Measurements from ENCODE around the gene ARHGAP11A.
A peak's percentile ranks its signal among the peaks of the same experiment; 100 is the strongest.

Gene ARHGAP11A

DNA sequence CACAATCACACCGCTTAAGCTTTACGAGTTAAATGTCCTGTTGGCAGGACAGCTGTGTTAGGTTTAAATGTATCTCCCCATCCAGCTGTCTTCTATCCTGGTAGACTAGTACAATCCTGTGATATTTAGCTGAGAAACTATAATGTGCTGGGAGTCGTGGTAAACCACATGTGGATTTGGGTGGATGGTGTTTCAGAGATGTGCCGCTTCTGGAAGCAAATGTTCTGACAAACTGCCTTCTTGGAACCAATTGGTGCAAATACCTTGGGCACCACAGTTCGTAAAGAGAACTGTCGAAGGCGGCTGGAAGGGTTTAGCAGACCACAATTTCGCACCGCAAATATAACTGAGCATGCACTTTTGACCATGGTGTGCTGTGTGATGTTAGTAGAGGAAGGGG is 41.2 kb downstream of the ARHGAP11A start:
- no peak overlapping the region for H3K27ac ChIP-seq (ENCODE audit: low read length)
- H3K9ac ChIP-seq (ENCODE audit: low read depth, low read length): no peak overlapping the region
- no peak overlapping the region for H3K4me2 ChIP-seq (ENCODE audit: insufficient read depth, low read length)
- H3K4me3 ChIP-seq (ENCODE audit: low read depth in 1 of 2, low read length in 2 of 2): no peak overlapping the region
- ATAC-seq (ENCODE audit: insufficient read depth, low read depth) (peak; percentile 45), DNase-seq (no peak)
- H3K9me3 ChIP-seq (ENCODE audit: insufficient read depth, low read length, severe bottlenecking): no peaks in the 10 kb centered on the region
- TF ChIP-seq, protein P1, sequence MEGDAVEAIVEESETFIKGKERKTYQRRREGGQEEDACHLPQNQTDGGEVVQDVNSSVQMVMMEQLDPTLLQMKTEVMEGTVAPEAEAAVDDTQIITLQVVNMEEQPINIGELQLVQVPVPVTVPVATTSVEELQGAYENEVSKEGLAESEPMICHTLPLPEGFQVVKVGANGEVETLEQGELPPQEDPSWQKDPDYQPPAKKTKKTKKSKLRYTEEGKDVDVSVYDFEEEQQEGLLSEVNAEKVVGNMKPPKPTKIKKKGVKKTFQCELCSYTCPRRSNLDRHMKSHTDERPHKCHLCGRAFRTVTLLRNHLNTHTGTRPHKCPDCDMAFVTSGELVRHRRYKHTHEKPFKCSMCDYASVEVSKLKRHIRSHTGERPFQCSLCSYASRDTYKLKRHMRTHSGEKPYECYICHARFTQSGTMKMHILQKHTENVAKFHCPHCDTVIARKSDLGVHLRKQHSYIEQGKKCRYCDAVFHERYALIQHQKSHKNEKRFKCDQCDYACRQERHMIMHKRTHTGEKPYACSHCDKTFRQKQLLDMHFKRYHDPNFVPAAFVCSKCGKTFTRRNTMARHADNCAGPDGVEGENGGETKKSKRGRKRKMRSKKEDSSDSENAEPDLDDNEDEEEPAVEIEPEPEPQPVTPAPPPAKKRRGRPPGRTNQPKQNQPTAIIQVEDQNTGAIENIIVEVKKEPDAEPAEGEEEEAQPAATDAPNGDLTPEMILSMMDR (IDR thresholded peaks at IDR 0.05; ENCODE audit: borderline replicate concordance, extremely low read depth, low read length, poor library complexity, severe bottlenecking): no peak
- TF ChIP-seq EZH2 (IDR thresholded peaks at IDR 0.05; ENCODE audit: borderline replicate concordance, low read depth, low read length, severe bottlenecking): no peak
- no peaks in the 10 kb centered on the region for H3K79me2 ChIP-seq (ENCODE audit: insufficient read depth, low read length)
- H2AFZ ChIP-seq (ENCODE audit: low read depth, low read length): no peak overlapping the region
- peaks cover 2% of the 10 kb centered on the region; the same call in 1 of the 2 replicates for H3K4me1 ChIP-seq (ENCODE audit: insufficient read depth, low read length)
- H3K36me3 ChIP-seq (ENCODE audit: insufficient read depth, low read length): peaks cover 5% of the 10 kb centered on the region; the same call in 1 of the 2 replicates
- no peaks in the 10 kb centered on the region for H4K20me1 ChIP-seq (ENCODE audit: insufficient read depth, low read length)
- no peaks in the 10 kb centered on the region for H3K27me3 ChIP-seq (ENCODE audit: insufficient read depth, low read length, poor library complexity)

DNA sequence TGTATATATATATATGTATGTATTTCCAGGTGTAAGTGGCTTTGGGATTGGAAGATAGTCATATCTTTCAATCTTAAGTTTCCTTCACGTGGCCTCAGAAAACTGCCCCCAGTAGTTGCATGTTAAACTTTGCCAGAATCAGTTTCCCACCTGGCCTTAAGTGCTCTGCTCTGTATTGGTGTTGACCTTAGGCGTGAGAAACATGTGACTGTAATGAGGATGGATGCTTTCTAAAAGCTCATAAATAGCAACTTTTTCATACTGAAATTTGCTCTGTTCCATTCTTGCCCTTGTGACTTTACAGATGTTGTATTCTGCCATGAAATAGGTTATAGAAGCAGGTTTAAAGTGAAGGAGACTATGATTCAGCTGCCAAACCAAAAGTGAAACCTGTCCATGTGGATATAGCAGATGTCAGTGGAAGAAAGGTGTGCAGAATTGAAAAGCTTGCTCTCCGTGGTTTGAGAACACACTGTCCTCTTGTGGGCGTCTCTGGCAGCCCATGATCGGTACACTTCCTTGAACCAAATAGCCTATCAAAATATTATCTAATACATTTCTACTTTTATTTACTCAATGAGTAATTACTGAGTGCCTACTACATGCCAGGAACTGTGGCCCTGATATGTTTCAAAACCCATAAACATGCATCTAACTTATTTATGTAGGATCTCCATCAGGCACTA is 42.0 kb downstream of the ARHGAP11A start:
- peak; percentile 70; the same call in 2 of the 3 replicates for ATAC-seq (ENCODE audit: insufficient read depth, low read depth)
- DNase-seq: no peak
- H3K4me3 ChIP-seq (ENCODE audit: low read depth in 1 of 2, low read length in 2 of 2): no peak overlapping the region
- H3K27ac ChIP-seq (ENCODE audit: low read length): no peak overlapping the region
- no peaks in the 10 kb centered on the region for H4K20me1 ChIP-seq (ENCODE audit: insufficient read depth, low read length)
- no peak overlapping the region for H2AFZ ChIP-seq (ENCODE audit: low read depth, low read length)
- H3K9me3 ChIP-seq (ENCODE audit: insufficient read depth, low read length, severe bottlenecking): no peaks in the 10 kb centered on the region
- no peak overlapping the region for H3K4me2 ChIP-seq (ENCODE audit: insufficient read depth, low read length)
- no peaks in the 10 kb centered on the region for H3K27me3 ChIP-seq (ENCODE audit: insufficient read depth, low read length, poor library complexity)
- H3K9ac ChIP-seq (ENCODE audit: low read depth, low read length): no peak overlapping the region
- peaks cover 5% of the 10 kb centered on the region; the same call in 1 of the 2 replicates for H3K36me3 ChIP-seq (ENCODE audit: insufficient read depth, low read length)
- H3K79me2 ChIP-seq (ENCODE audit: insufficient read depth, low read length): no peaks in the 10 kb centered on the region
- H3K4me1 ChIP-seq (ENCODE audit: insufficient read depth, low read length): peaks cover 2% of the 10 kb centered on the region; the same call in 1 of the 2 replicates
- no peak for TF ChIP-seq EZH2 (IDR thresholded peaks at IDR 0.05; ENCODE audit: borderline replicate concordance, low read depth, low read length, severe bottlenecking)
- TF ChIP-seq, protein P1 (IDR thresholded peaks at IDR 0.05; ENCODE audit: borderline replicate concordance, extremely low read depth, low read length, poor library complexity, severe bottlenecking): peak; percentile 15

DNA sequence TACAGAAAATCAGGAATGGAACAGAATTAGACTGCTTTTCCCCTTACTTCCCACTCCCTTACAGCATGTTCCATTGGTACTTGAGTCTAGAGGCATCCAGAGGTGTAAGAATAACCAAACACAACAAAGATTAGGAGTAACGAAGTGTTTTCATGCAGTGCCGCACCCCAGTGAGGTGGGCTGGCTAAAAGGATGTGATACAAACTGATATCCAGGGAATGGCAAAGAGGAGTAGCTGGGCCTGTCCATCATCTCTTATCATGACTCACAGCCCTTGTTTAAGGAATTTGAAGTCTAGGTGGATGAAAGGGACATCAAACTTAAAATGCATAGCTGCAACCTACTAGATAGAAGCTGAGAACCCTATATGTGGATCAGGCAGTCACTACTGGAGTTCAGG is 42.6 kb downstream of the ARHGAP11A start:
- no peak for TF ChIP-seq EZH2 (IDR thresholded peaks at IDR 0.05; ENCODE audit: borderline replicate concordance, low read depth, low read length, severe bottlenecking)
- TF ChIP-seq, protein P1 (IDR thresholded peaks at IDR 0.05; ENCODE audit: borderline replicate concordance, extremely low read depth, low read length, poor library complexity, severe bottlenecking): no peak
- H3K27ac ChIP-seq (ENCODE audit: low read length): no peak overlapping the region
- no peaks in the 10 kb centered on the region for H3K27me3 ChIP-seq (ENCODE audit: insufficient read depth, low read length, poor library complexity)
- peaks cover 5% of the 10 kb centered on the region; the same call in 1 of the 2 replicates for H3K36me3 ChIP-seq (ENCODE audit: insufficient read depth, low read length)
- no peak overlapping the region for H3K9ac ChIP-seq (ENCODE audit: low read depth, low read length)
- peaks cover 2% of the 10 kb centered on the region; the same call in 1 of the 2 replicates for H3K4me1 ChIP-seq (ENCODE audit: insufficient read depth, low read length)
- H3K79me2 ChIP-seq (ENCODE audit: insufficient read depth, low read length): no peaks in the 10 kb centered on the region
- ATAC-seq (ENCODE audit: insufficient read depth, low read depth): no peak
- no peak for DNase-seq
- H4K20me1 ChIP-seq (ENCODE audit: insufficient read depth, low read length): no peaks in the 10 kb centered on the region
- H3K9me3 ChIP-seq (ENCODE audit: insufficient read depth, low read length, severe bottlenecking): no peaks in the 10 kb centered on the region
- H2AFZ ChIP-seq (ENCODE audit: low read depth, low read length): no peak overlapping the region
- no peak overlapping the region for H3K4me2 ChIP-seq (ENCODE audit: insufficient read depth, low read length)
- H3K4me3 ChIP-seq (ENCODE audit: low read depth in 1 of 2, low read length in 2 of 2): no peak overlapping the region

Measured in DND-41 (cell line).